H1 (cell line): Measurements from ENCODE around the gene GNAT1. TPM values are rescaled to one million over a fixed set of nuclear protein-coding genes. Genes with fewer than 3 reads are reported as not detected.

Experiments
- ASH2L ChIP-seq: fragments of 200-600, 300-600 bp; sonication (generic); IDR thresholded peaks from one replicate; pipeline ENCODE4 v1.7.1; 2017; ENCODE audit warnings: low read length
- CHD2 ChIP-seq: IDR thresholded peaks from 2 replicates; pipeline ENCODE4 v1.6.1; 2012; ENCODE audit warnings: low read length, improper control_type of control experiment
- CTBP2 ChIP-seq: IDR thresholded peaks from 2 replicates; pipeline ENCODE4 v1.7.0; 2011; ENCODE audit warnings: borderline replicate concordance, mild to moderate bottlenecking, moderate library complexity, mixed read lengths, low read length; ENCODE audit not compliant: insufficient read depth, insufficient read length
- FOSL1 ChIP-seq: IDR thresholded peaks from 2 replicates; pipeline ENCODE4 v1.6.1; 2011; ENCODE audit warnings: mild to moderate bottlenecking, low read depth, low read length, moderate library complexity; ENCODE audit not compliant: insufficient read depth
- RBBP5 ChIP-seq: IDR thresholded peaks from 2 replicates; pipeline ENCODE4 v1.7.1; 2012; ENCODE audit warnings: low read depth, mild to moderate bottlenecking, inconsistent platforms, low read length, moderate library complexity, borderline replicate concordance
- polyA plus RNA-seq, 7 experiments: library from polyadenylated mRNA; depleted of rRNA in 3 of 7; stranded (reverse) in 5 of 7; unstranded in 2 of 7; fragments of >200 nt in 5 of 7; fragments of 200-250 nt in 2 of 7; gene quantifications; 1 replicate in 5 of 7; 2 replicates in 1 of 7; 4 replicates in 1 of 7; pipeline versions ENCODE4 v1.2.1 to v1.2.3, GENCODE V29; 2011 to 2013; ENCODE audit warnings: missing spikeins in 2 of 7, mixed read lengths in 2 of 7
- total RNA-seq: library from RNA; stranded (reverse); fragmentation: NEBNext Ultra II Directional; extraction: Animal tissue kit (Norgen Biotek cat#: 25700); gene quantifications from 2 replicates; pipeline ENCODE4 v1.2.1, GENCODE V29; 2021

The GNAT1 gene
- total and polyA plus RNA-seq, 2 of the 8 experiments (the other 6 are each of a cell fraction or from before 2014, with no cell fraction given): 0.08 TPM; not detected in 1

DNA sequence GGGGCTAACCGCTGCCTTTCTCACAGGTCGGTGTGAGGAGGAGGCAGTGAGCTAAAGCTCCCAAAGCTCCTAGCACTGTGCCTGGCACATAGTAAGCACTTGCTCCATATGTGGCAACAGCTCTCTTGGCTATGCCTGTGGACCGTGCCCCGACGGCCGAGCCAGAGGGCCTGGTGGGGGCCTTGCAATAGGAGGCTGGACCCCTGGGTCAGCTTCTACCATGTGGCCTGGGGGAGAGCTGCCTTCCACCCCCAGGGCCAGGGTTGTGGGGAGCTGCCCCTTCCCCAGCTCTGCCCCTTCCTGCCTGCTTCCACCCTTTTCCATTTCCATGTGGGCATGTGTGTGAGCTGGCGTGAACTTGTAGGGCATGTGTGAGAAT, 16.9 kb upstream of the GNAT1 start (continued):
- TF ChIP-seq RBBP5 (no peak), CTBP2 (no peak), ASH2L (no peak), CHD2 (no peak), FOSL1 (no peak)
